NCI-H128 (cell line): Measurements from ENCODE around the gene ABHD10.
"Not testable (repeated sequence)": the region's sequence is repeated elsewhere in the genome, so short reads cannot be mapped to it uniquely, and the experiment has no call there.

Source experiments
- DNase-seq: peaks from one replicate; lab custom pipeline; 2025; ENCODE audit not compliant: unreplicated experiment; lab: John Stamatoyannopoulos, UW

The ABHD10 gene

DNA sequence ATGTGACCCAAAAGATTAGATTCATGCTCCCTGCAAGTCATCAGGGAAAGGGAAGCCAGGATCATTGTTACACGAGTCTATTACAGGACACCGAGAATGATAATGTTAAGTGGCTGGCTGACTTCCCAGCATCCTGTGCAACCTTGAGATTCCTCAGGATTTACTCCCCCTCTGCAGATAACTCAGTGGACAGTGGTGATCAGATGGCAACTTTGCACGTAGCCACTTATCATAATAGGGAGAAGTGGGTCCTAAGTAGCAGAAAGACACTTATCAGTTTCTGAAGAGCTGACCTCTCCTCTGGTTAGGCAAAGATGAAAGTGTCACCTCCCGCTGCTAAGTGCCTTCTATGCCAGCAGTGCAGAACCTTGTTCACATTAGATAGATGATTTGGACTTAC lies 49.0 kb downstream of the ABHD10 start:
- no peak for DNase-seq

DNA sequence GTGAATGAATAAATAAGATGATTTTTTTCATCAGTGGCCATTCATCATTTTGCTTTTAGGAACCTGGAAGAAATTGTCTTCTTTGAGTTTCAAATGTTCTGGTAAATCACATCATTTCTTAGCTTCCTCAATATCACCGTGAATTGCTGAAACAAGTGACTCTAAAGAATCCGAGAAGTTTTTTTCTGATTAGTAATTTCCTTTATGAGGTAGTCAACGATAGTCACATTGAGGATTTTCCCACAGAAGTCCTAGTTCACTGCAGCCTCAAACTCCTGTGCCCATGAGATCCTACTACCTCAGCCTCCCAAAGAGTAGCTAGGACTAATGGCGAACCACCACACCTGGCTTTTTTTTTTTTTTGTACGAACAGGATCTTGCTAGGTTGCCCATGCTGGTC lies 52.1 kb downstream of the ABHD10 start:
- DNase-seq: no peak

DNA sequence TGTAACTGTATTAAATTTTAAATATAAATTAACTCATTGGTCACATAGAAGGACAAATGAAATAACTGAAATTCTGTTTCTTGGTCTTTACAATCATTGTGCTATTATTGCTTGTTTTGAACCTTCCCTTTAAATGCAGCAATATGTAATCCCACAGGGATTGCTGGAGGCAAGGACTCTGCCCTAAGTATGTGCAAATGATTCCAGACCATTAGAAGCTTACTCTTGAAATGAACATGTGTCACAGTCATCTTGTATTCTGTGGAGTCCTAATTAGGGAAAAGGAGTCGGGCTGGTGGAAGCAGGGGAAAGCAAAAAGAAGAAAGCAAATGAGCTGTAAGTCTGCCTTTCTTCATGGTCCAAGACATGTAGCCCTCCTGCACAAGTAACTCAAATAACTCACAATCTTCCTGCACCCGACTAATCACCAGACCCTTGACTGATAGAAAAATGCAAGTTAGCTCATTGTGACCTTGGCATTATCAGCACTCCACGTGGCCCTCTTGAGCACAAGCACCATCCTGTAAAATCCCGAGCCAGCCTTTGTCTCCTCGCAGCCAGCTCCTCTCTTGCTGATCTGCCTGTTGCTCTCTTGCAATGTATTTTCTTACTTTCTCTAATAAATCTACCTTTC lies 53.4 kb downstream of the ABHD10 start:
- no peak for DNase-seq

DNA sequence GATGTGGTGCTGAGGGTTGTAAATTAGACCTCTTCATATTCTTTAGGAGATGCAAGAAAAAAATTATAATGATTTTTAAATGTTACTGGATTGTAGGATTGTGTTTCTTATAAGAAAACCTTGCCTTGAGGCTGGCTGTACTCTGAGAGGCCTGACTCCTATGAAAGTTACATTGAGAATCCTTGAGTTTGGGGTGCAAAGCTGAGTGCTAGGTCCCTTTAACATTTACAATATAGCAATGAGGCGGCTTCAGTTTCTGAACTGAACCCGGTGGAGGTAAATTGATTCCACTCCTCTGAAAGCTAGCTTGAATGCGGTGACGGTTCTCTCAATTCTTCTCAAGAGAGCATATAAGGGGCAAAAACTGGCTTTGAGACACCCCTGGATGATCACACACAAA lies 55.6 kb downstream of the ABHD10 start, which contains the start of gene TMPRSS7:
TSS of gene TMPRSS7 (plus strand) at position 301 of the 400 bp plus-strand sequence. CDS start 110 bp downstream, outside the sequence.
- DNase-seq: no peak

DNA sequence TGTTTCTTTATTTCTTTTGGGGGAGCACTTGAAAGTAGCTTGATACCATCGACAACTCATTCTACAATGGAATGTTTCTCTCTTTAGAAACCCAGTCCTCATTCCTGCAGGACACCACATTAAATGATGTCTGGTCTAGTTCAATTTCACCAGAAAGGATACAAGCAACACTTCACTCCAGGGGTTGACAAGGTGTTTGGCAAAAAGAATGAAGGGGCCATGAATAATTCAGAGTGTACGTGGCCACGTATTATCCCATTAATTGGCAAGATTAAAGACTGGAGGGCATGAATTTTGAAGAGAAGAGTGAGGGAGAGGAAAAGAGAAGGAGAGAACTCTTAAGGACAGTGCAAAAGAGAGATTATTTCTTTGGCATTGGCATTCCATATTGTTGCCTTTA lies 56.4 kb downstream of the ABHD10 start:
- DNase-seq: no peak

DNA sequence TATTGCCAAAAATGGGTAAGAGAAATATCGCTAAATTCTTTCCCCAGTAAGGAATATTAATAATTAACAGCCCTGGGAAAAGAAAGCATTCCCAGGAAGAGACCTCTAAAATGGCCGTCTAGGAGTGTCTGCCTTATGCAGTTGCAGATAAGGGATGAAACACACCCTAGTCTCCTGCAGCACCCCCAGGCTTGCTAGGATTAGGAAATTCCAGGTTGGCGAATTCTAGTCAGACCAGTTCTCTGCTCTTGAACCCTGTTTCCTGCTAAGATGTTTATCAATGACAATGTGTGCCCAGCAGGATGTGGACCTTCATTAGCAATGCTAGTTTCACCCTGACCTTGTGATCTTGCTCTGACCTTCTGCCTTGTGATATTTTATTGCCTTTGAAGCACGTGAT lies 58.4 kb downstream of the ABHD10 start:
- DNase-seq: not testable (repeated sequence)

DNA sequence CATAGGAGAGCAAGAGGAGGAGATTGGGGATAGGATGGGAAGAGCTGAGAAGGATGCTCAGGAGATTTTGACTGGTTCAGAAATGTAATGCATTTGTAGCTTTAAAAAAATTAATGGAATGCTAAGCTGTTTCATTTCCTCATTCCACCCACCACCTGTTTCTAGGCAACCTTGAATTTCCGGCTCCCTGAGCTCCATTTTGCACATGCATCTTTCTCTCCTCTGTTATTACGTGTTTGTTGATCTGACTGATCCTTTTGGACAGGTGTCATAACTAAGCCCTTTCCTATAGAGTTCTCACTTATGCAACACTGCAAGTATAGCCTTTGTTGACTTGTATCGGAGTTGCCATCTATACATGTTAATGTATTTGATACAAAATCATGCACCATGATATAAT lies 60.0 kb downstream of the ABHD10 start:
- no peak for DNase-seq

DNA sequence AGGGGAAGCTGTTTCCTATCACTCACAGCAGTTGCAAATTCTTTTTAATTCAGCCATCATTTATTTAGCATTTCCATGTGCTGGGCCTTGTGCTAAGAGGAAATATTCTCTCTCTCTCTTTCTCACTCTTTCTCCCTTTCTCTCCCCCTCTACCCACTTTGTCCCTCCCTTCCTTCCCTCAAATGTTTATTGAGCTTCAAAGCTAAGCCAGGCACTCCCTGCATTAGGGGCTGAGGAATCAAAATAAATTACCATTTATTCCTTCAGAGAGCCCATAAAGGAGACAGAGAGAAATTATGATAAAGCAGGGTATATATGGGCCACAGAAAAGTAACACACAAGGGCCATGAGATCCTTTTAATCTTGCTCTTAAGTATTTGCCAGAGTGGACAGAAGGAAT lies 62.5 kb downstream of the ABHD10 start:
- DNase-seq: no peak

DNA sequence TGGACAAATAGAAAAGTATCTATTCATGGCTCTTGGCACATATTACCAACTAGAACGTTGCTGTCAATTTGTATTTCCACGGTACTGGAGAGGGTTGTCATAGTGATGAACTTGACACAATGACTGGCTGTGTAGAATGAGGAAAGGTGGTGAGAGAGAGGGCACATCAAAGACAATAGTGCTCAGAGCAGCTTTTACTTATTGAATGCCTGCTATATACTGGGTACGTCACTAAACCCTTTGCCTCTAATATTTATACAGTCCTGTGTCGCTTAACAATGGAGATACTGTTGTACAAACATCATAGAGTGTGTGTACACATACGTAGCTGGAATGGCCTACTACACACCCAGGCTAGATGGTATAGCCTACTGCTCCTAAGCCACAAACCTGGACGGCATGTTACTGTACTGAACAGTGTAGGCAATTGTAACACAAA lies 64.0 kb downstream of the ABHD10 start:
- DNase-seq: peak; percentile 72
